DOHH2 (cell line): Measurements from ENCODE around the gene BIK.

ENCODE experiments used
- H3F3A ChIP-seq: fragments of 200-600 bp; sonication (generic), shearing (Covaris generic); 2 replicates; pipeline ENCODE4 v1.6.0; 2016; ENCODE audit warnings: antibody characterized with exemption, mild to moderate bottlenecking; ENCODE audit not compliant: control insufficient read depth, insufficient read depth
- H3K27ac ChIP-seq: fragments of 200-600 bp; sonication (generic); 2 replicates; pipeline ENCODE4 v1.5.1; 2014; ENCODE audit warnings: low read depth, mild to moderate bottlenecking, low read length, moderate library complexity
- H3K27me3 ChIP-seq: fragments of 200-600 bp; sonication (generic); 2 replicates; pipeline ENCODE4 v1.6.1; 2014; ENCODE audit warnings: mild to moderate bottlenecking, low read length, mixed read lengths; ENCODE audit not compliant: control insufficient read depth
- H3K36me3 ChIP-seq: fragments of 200-600 bp; sonication (generic); 2 replicates; pipeline ENCODE4 v1.6.1; 2014; ENCODE audit warnings: mild to moderate bottlenecking, low read length, moderate library complexity, mixed read lengths; ENCODE audit not compliant: control insufficient read depth
- H3K4me1 ChIP-seq: fragments of 200-600 bp; sonication (generic); 2 replicates; pipeline ENCODE4 v1.6.1; 2014; ENCODE audit warnings: mild to moderate bottlenecking, low read length, mixed read lengths; ENCODE audit not compliant: control insufficient read depth
- H3K4me2 ChIP-seq: fragments of 200-600 bp; sonication (generic); 2 replicates; pipeline ENCODE4 v1.6.0; 2014; ENCODE audit warnings: mild to moderate bottlenecking, low read length, moderate library complexity
- H3K4me3 ChIP-seq: fragments of 200-600 bp; sonication (generic); 2 replicates; pipeline ENCODE4 v1.5.1; 2014; ENCODE audit warnings: mild to moderate bottlenecking, low read length, mixed read lengths
- H3K79me2 ChIP-seq: fragments of 200-600 bp; sonication (generic); 2 replicates; pipeline ENCODE4 v1.6.1; 2014; ENCODE audit warnings: mild to moderate bottlenecking, low read length, mixed read lengths; ENCODE audit not compliant: control insufficient read depth
- H3K9me2 ChIP-seq: fragments of 200-600 bp; sonication (generic); replicated peaks from 2 replicates; pipeline ENCODE4 v1.6.1; 2014; ENCODE audit warnings: mild to moderate bottlenecking, low read length, mixed read lengths; ENCODE audit not compliant: control insufficient read depth
- H3K9me3 ChIP-seq: fragments of 200-600 bp; sonication (generic); 2 replicates; pipeline ENCODE4 v1.6.1; 2014; ENCODE audit warnings: antibody characterized with exemption, low read length, mixed read lengths; ENCODE audit not compliant: control insufficient read depth, insufficient read depth
- H4K20me1 ChIP-seq: fragments of 200-600 bp; sonication (generic); 2 replicates; pipeline ENCODE4 v1.6.0; 2014; ENCODE audit warnings: low read depth, mild to moderate bottlenecking, antibody characterized with exemption, low read length, moderate library complexity; ENCODE audit not compliant: control insufficient read depth, insufficient read depth
- CTCF ChIP-seq: fragments of 200-600 bp; sonication (generic); IDR thresholded peaks from one replicate; pipeline ENCODE4 v1.5.1; 2014; ENCODE audit warnings: antibody characterized with exemption, mild to moderate bottlenecking, low read depth, low read length; ENCODE audit not compliant: poor library complexity, severe bottlenecking
- EZH2phosphoT487 ChIP-seq: fragments of 200-600 bp; sonication (generic); IDR thresholded peaks from 2 replicates; pipeline ENCODE4 v1.6.1; 2017; ENCODE audit warnings: borderline replicate concordance, mild to moderate bottlenecking, antibody characterized with exemption, low read length, moderate library complexity, mixed read lengths

BIK gene

GRCh38 chr22:43173566-43173965, 63.0 kb downstream of the BIK start:
- H3K79me2 ChIP-seq, result no peaks in the 10 kb centered on the region
- H3K4me1 ChIP-seq, result no peaks in the 10 kb centered on the region
- no peaks in the 10 kb centered on the region for H3K27me3 ChIP-seq
- no peaks in the 10 kb centered on the region for H3K9me2 ChIP-seq
- H4K20me1 ChIP-seq, result no peaks in the 10 kb centered on the region
- H3F3A ChIP-seq, result no peaks in the 10 kb centered on the region
- TF ChIP-seq EZH2phosphoT487 (no peak), CTCF (no peak)
- H3K4me3 ChIP-seq, result no peak overlapping the region
- no peak overlapping the region for H3K4me2 ChIP-seq
- peaks cover 64% of the 10 kb centered on the region for H3K36me3 ChIP-seq
- no peaks in the 10 kb centered on the region for H3K9me3 ChIP-seq
- H3K27ac ChIP-seq, result no peak overlapping the region

- TF ChIP-seq EZH2phosphoT487 (no peak), CTCF (no peak)
- no peaks in the 10 kb centered on the region for H3K79me2 ChIP-seq
- no peaks in the 10 kb centered on the region for H3F3A ChIP-seq
- H3K9me3 ChIP-seq, result no peaks in the 10 kb centered on the region
- no peaks in the 10 kb centered on the region for H3K27me3 ChIP-seq
- no peaks in the 10 kb centered on the region for H4K20me1 ChIP-seq
- no peak overlapping the region for H3K27ac ChIP-seq
- H3K36me3 ChIP-seq, result peaks cover 67% of the 10 kb centered on the region
- no peaks in the 10 kb centered on the region for H3K4me1 ChIP-seq
- no peaks in the 10 kb centered on the region for H3K9me2 ChIP-seq
- H3K4me3 ChIP-seq, result no peak overlapping the region
- H3K4me2 ChIP-seq, result no peak overlapping the region
Measured at GRCh38 chr22:43173976-43174720, 63.6 kb downstream of the BIK start.

- H3K9me3 ChIP-seq, result no peaks in the 10 kb centered on the region
- peaks cover 70% of the 10 kb centered on the region for H3K36me3 ChIP-seq
- no peaks in the 10 kb centered on the region for H3K27me3 ChIP-seq
- H3K27ac ChIP-seq, result no peak overlapping the region
- H3K79me2 ChIP-seq, result no peaks in the 10 kb centered on the region
- no peaks in the 10 kb centered on the region for H3F3A ChIP-seq
- no peak for TF ChIP-seq CTCF
- TF ChIP-seq EZH2phosphoT487, result no peak
- H3K4me1 ChIP-seq, result no peaks in the 10 kb centered on the region
- H3K4me3 ChIP-seq, result no peak overlapping the region
- H4K20me1 ChIP-seq, result no peaks in the 10 kb centered on the region
- H3K4me2 ChIP-seq, result no peak overlapping the region
- no peaks in the 10 kb centered on the region for H3K9me2 ChIP-seq
Measured at GRCh38 chr22:43174941-43175531, 64.5 kb downstream of the BIK start.
